GM21528 (cell line): ENCODE measurements around the gene EPB41L3.
"Not testable (repeated sequence)": the region's sequence is repeated elsewhere in the genome, so short reads cannot be mapped to it uniquely, and the experiment has no call there.

Source experiments
- ATAC-seq: cut with Tn5 transposase; IDR thresholded peaks from one replicate; pipeline ENCODE4 v1.9.1; 2021; ENCODE audit warnings: mild to moderate bottlenecking, moderate library complexity; ENCODE audit not compliant: unreplicated experiment, low FRiP score

Gene EPB41L3

DNA sequence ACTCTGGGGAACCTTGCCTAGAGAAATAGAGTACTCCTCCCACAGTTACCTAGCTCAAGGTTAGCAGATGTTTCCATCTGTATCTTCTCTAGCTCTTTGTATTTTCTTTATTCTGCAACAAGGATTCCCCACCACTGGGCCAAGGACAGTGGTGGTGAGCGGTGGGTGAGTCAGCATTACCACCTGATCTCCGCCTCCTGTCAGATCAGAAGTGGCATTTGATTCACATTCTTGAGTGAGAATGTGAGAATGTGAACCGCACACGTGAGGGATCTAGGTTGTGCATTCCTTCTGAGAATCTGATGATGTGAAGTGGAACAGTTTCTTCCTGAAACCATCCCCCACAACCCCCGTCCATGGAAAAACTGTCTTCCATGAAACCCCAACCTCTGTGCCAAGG lies 9.0 kb downstream of the EPB41L3 start:
- no peak for ATAC-seq

DNA sequence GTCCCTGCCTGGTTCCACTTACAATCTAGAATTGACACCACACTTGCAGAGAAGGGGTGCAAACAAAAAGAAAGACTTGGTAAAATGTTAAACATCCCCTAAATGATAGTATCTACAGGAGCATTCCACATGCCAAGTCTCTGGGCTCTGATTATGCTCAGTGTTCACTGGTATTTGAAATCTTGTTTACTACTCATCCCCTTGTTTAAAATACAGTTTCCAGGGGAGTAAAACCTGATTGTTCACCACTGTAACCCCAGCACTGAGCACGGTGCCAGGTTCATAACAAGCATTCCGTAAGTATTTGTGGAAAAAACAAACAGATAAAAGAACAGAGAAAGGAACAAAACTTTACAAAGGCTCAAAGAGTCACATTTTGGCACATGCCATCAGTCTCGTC lies 11.7 kb downstream of the EPB41L3 start:
- ATAC-seq, result no peak

DNA sequence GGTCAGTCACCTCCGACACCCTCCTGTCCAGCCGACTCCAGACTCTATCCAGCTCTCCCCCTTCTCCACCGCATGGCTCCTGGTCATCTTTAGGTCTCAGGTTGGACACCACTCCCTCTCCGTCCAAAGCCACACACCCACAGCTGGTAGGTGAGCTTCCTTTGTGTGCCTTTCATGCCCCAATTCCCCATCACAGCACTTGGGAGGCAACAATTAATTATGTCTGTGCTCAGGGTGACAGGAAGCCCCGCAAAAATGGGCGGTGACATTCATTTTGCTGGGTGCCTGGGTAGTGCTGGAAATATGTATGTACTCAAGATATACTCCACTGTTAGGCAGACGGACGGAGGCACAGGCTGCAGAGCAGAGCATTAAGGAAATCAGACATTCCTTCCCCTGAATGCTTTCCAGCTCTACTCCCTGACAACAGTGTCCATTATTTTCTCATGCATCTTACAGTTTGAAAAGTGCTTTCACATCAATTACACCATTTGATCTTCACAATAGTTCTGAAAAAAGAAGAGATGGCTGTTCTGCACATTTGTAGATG lies 13.1 kb downstream of the EPB41L3 start:
- ATAC-seq, result no peak

DNA sequence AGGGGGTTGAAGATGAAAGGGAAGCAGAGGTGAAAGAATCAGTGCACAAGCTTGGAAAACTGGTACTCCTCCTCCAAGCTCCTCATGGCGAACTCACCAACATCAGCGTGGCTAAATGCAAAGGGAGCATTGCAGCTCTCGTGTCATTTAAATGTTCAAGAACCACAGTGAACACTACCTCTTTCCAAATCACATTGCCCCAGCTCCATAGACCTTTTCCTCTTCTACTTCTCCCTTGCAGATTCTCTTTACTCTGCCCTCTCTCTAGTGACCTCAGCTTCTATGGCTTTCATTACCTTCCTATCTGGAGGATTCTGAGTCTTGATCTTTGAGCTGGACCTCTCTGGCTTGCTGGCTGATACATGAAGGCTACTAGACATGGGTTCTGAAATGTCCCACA lies 14.3 kb downstream of the EPB41L3 start:
- no peak for ATAC-seq

DNA sequence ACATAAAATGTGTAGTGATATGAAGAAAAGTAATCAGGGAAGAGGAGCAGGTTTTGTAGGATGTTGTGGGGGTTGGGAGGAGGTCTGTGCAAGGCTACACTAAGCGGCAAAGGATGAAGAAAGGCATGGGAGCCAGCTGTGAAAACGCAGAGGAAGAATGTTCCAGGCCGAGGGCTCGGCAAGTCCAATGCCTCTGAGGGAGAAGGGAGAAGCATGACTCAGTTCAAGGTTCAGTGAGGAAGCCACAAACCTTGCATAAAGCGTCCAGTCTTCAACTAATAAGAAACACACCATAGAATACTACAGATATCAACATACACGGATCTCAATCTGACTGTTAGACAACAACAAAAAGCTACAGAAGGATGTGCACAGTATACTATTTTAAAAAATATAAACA lies 16.2 kb downstream of the EPB41L3 start:
- no peak for ATAC-seq

DNA sequence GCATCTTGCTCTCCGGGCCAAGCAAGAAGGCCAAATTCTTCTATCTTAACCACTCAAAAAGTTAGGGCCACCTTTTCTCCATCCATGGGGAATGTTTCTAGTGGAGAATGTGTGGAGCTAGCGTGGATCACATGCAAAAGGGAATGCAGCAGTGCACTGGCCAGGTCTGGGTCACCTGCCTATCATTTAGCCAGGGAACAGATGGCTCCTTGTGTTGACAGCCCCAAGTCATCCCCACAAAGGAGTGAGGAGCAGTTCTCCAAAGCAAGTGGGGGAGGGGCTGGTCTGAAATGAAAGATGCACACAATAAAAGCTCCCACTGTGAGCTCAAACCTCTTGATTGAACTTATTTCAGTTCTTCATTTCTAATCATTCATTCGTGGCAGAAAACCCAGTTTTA lies 19.1 kb downstream of the EPB41L3 start:
- ATAC-seq, result no peak

DNA sequence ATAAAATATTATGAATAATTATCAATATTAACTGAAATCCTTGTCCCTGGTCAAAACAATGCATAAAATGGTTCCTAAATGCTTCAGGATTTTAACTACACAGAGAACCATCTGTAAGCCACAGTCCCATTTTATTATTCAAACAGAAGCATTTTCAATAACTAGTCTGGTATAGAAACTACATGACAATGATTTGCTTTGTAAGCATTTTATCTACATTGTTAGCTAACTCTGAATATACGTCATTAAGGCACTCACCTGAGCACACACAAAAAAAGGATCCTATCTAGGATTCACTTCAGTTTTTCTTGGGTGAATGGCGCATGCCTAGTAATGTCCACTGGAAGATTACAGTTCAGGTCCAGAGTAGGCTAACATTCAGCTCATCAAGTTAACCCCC lies 22.8 kb downstream of the EPB41L3 start:
- ATAC-seq, result no peak

DNA sequence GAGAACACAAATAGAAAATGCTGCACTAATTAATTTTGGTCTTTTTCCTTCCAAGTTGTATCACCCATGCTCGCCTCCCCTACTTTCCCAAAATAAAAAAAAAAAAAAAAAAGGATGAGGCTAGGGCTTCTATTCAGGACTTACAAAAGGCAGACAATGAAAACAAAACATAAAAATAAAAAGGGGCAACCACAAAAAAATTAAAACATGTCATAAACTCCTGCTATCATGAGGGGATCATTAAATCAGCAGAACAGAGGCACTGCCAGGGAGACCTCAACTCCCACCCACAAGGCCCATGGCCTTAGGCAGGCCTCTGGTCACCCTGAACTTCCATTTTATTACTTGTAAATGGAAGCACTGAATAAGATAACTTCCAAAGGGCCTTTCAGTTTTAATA lies 23.3 kb downstream of the EPB41L3 start:
- no peak for ATAC-seq

DNA sequence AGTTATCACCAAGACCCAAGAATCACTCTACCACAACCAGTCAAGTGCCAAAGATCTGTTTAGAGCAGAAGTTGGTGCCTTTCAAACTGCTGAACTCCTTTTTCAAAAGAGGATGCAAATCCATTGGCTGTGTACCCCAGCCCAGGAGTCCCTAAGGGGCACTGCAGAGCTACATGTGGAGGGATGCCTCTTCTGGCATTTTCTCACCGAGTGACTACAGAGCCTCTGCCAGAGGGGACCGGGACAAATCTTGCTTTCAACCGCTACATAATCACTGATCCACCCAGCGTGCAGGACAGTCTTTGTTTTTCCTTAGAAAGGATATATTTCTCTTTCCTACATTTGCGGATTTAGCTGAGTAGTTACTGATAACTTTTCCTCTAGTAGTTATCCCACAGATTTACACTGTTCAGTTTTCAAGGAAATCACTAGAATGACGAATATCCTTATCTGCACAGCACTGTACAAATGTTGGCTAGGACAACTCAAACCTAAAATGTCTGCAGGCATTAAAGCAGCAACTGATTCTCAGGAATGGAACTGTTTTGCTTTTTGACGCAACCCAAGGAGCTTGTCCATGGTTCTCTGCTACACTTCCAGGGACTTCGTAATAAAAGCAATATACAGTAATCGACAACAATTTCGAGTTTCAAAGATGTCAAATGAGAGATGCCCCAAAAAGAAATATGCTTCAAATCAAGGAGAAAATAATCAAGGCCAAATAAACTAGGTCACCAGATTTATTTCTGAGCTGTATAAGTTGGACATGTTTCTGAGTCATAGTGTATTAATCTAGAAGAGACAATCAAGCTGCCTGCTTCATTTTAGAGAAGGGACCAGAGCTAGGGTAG lies 24.1 kb downstream of the EPB41L3 start:
- ATAC-seq, result no peak

DNA sequence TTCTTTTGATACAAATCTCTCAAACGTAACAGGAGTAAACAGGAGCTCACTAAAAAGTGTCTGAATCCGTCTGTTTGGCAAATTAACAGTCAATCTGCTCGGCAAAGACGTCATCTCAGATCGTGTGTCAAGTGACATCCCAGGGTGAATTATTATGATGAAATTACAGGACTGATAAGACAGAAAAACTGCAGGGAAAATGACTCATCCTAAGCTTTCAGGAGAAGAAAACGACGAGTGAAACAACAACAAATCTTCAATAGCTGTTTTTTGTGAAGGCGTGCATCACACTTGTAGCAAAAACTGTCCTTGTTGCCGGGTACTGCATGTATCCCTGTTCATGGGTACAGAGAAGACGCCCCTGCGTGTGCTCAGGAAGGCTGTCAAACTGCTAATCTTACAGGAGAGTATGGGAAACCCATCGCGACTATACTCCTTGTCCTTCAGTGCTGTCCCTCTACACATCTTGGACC lies 24.9 kb downstream of the EPB41L3 start:
- no peak for ATAC-seq

DNA sequence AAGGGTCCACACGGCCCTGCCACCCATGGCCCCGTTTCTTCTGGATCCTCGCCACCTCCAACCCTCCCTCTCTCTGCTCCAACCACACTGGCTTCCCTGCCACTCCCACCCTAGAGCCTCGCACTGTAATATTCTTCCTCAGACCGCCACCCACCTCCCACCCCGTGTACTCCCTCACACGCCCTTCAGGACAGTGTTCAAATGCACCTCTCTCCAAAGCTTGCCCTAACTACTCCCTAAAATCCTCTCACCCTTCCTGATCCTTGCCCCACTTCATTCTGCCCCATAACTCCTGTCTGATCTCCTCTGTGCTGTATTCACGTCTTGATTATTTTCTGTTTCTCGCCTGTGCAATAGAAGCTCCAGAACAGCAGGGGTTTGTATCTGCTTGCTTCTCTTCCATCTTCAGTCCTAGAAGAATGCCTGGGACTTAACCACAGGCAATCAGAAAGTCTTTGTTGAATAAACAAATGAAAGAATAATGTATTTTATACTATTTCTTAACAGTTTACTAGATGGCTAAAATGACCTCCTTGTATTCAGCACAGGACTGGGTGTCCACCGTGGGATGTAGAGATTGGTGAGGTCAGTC lies 25.5 kb downstream of the EPB41L3 start:
- ATAC-seq, result no peak

DNA sequence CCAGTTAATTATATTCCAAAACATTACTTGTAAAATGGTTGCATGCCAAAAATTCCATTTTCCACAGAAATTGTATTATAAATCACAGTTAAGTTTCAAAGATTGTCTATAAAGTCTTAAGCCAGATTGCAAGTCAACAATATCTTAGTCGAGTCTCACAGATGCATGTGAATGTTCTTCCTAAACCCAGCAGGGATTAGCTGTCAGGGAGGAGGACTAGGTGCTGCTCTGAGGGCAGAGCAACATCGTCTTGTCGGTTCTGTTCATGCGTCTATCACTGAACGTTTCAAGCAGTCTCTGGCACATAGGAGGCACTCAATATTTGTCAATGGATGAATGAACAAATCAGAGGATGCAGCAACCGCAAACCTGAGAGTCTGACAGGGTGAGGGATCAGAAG lies 27.0 kb downstream of the EPB41L3 start:
- no peak for ATAC-seq

DNA sequence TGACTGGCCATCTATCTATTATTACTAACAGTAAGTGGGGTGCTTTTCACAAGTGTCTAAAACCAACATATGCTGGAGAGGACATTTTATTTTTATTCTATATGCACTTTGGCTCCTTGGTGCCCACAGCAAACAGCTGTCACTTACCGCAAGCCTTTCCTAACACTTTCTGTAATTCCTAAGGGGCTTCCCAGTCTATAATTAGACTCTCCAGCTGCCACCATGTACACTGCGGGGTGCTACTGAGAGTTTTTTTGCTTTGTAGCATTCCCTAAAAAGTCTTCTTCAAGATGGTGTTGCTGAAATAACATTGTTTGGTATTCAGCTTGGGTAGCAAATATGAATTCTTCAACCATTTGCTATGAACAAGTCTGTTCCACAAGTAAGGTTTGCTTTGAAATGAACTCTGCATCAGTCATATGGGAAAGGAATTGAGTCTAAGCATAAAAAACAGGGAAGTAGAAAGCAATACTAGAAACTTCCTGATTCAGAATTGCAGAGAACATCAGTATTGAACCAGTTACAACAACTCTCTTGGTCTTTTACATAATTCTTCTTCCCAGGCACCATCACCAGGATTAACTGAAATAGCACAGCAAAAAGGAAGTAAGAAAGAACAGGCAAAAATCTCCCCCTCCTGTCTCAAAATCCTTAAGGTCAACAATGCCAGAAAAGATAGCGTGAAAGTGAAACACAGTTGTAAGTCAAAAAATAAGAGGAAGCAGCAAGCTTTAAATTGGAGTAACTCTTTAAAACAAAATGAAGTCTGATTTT lies 28.6 kb downstream of the EPB41L3 start:
- no peak for ATAC-seq

DNA sequence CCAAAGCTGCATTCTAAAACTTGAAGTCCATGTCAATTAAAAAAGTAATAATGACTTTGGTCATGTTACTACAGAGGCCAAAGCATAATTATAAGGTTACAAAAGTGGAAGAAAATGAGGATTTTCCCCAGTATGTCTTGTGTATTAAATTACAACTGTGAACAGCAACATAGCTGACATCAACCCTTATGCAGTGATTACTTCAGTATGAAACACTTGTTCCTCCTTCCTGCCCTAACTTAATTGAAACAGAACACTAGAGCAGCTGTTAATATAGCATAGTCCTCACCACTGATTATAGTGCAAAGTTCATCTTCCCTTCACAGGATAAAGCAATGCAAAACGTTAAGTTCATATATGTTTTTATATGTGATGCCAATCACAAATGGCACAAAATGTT lies 29.9 kb downstream of the EPB41L3 start:
- no peak for ATAC-seq

DNA sequence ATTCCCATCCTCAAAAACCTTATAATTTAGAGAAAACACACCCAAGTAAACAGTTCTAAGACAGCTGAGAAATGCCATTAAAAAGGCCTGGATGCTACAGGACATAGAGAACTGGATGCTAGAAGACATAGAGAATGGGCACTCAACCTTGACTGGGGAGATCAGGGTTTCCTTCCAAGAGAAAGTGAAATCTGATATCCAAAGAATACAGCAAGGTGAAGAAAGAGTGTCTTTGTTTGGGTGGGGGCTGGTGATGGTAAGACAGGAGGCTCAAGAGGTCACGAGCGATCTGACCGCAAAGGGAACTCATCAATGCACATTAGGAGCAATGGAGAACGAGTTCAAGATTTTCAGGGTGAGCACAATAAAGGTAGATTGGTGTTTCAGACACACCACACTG lies 31.6 kb downstream of the EPB41L3 start:
- no peak for ATAC-seq

DNA sequence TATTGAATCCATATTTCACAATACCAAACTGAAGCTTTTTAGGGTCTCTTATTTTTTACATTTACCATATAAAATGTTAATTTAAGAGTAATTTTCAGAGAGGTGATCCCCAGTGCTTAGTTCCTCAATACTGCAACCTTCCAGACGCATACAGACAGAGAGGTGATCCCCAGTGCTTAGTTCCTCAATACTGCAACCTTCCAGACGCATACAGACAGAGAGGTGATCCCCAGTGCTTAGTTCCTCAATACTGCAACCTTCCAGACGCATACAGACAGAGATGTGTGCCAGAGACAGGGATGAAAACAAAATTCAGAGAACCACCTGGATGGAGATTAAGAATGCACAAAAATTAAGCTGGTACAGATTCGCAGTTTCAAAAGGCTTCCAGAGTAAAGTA lies 32.3 kb downstream of the EPB41L3 start:
- not testable (repeated sequence) for ATAC-seq

DNA sequence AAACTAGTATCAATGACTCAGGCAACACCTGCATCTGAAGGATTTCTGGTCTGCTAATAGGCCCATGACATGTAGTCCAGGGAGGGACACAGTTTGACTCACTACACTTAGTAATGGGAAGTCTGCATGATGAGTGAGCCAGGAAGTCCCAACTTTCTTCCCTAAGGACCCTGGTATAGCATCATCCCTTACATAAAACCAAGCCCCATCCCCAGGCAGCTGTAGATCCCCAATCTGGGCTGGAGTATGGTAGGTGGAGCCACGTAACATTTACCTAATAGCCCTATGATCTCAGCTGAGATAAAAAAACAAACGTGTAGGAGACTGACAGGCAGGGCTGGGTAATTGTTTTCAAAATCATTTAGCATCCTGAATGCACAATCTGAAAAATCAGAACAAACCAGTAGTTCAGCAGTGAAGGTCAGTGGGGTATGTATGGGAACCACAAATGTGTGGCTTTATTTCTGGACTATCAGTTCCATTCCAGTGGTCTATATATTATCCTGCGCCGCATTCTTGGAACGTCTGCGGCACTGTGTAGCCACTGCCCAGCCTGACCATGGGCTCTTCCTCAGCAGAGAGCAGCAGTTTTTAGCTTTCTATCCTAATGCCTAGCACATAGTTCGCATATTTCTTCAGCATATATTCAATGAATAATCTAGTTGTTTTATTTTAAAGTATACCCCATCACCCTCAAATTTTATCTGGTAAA lies 33.5 kb downstream of the EPB41L3 start:
- ATAC-seq, result no peak

DNA sequence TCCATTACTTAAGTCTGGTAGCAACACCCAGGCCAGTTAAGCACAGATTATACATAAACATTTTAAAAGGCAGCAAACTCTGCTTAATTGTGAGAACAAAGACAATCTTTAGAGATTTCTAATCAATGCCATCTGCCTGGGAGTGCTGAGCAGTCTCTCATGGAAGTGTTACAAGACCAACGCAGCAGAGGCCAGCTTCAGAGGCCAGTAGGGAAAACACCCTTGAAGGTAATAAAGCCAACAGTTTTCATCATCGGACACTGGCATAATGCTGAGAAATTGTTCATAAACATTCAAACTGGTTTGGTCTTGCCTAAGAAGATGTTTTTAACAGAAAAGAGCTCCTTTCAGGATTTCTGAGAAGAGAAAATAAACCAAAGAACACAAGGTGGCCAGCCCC lies 35.0 kb downstream of the EPB41L3 start:
- no peak for ATAC-seq

DNA sequence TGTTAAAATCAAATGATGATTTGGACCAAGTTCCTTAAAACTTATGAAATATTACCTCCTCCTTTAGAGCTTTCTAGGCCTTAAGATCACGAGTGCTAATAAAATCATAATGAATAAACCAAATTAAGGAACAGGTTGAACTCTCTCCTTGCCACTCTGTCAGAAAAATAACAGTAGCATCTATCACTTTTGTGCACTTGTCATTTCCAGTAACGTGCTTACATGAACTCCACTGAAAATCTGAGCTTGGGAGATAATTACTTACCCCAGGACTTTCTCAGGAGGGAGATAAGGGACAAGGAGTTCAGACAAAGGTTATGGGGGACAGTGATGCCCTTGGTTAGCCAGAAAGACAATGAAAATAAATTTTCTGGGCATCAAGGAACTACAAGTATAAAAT lies 36.0 kb downstream of the EPB41L3 start:
- no peak for ATAC-seq

DNA sequence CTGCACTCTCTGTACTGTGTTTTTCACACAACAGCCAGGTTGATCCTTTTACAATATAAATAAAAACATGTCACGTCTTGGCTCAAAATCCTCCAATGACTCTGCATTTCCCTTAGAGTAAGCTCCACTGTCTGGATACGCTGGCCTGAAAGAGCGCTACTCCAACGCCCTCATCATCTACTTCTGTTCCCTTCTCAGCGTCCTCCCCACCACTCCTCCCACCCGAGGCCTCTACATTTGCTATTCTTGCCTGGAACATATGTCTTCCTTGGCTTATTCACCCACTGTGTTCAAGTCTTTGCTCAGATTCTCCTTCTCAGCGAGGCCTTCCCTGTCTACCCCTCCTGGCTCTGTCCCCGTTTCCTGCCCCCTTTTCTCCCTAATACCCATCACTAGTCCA lies 37.6 kb downstream of the EPB41L3 start:
- no peak for ATAC-seq

DNA sequence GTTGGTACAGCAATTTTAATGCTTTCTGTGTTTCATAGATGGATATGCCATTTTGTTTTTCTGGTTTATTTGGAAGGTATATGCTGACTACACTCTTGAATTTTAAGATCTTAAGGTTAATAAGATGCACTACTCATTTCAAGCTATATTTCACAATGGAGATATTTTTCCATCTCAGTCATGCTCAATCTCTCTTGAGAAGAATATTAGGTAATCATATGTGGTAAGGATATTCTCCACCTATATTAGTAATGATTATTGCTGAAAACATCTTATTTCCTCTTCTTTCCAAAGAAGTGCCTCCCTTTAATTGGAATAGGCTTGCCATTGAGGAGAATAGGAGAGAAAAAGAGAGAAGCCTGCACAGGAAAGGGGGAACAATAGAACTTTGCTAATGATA lies 40.1 kb downstream of the EPB41L3 start:
- no peak for ATAC-seq
